GM20000 (cell line): ENCODE measurements around the gene SLC35F4.

ENCODE experiments used
- DNase-seq: peaks from one replicate; pipeline ENCODE4 v3.0.0; 2012; ENCODE audit warnings: low spot score
- TF ChIP-seq, protein P1 (sequence below): IDR thresholded peaks from 2 replicates; pipeline ENCODE4 v1.5.1; 2012; ENCODE audit warnings: mild to moderate bottlenecking, control low read depth; ENCODE audit errors: extremely low read depth, missing control alignments

The SLC35F4 gene

GRCh38 chr14:57574617-57575288 is 291.1 kb downstream of the SLC35F4 start:
- TF ChIP-seq, protein P1, sequence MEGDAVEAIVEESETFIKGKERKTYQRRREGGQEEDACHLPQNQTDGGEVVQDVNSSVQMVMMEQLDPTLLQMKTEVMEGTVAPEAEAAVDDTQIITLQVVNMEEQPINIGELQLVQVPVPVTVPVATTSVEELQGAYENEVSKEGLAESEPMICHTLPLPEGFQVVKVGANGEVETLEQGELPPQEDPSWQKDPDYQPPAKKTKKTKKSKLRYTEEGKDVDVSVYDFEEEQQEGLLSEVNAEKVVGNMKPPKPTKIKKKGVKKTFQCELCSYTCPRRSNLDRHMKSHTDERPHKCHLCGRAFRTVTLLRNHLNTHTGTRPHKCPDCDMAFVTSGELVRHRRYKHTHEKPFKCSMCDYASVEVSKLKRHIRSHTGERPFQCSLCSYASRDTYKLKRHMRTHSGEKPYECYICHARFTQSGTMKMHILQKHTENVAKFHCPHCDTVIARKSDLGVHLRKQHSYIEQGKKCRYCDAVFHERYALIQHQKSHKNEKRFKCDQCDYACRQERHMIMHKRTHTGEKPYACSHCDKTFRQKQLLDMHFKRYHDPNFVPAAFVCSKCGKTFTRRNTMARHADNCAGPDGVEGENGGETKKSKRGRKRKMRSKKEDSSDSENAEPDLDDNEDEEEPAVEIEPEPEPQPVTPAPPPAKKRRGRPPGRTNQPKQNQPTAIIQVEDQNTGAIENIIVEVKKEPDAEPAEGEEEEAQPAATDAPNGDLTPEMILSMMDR, result no peak
- DNase-seq, result no peak

- no peak for DNase-seq
- TF ChIP-seq, protein P1, result no peak
Observed at GRCh38 chr14:57573173-57573572, 292.7 kb downstream of the SLC35F4 start.

GRCh38 chr14:57568554-57568953 is 297.3 kb downstream of the SLC35F4 start:
- DNase-seq, result no peak
- TF ChIP-seq, protein P1, result no peak

DNA sequence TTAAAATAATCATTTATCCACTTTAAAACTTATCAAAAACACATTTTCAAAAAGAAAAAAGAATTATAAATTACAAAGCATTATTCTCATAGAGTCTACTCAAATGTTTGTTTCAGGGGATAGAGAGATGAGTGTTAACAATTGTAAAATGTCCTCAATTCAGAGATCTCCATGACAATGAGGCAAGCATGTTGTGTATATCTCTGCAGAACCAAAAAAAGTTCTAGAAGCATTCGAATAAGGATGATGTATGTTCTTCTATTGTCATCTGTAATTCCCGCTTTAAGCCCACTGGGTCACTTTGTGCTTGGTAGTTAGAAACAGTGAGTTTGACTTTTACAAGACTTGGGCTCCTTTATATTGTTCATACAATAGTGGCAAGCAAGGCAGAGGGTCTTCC is 298.7 kb downstream of the SLC35F4 start:
- DNase-seq, result no peak
- TF ChIP-seq, protein P1, result no peak

GRCh38 chr14:57560681-57561080 is 305.2 kb downstream of the SLC35F4 start:
- peak; percentile 7 for DNase-seq
- TF ChIP-seq, protein P1, result no peak

DNA sequence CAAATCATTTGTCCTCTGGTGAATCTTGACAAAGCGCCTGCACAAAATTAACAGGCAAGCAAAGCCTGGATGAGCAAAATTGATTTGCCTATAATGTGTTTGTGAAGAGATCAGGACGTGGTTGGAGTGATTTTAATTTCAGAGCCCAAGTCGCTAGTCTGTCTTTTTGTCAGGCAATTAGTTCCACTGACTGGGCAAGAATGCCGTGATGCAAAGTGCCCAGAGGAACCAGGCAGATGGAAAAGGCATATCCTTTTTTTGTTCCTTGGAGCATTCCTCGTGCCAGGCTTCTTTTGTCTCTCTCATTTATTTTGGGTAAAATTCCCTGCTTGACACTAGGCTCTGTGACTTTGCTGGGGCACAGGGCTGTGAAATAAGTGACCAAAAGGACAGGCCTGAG is 306.3 kb downstream of the SLC35F4 start:
- TF ChIP-seq, protein P1, result no peak
- DNase-seq, result no peak

DNA sequence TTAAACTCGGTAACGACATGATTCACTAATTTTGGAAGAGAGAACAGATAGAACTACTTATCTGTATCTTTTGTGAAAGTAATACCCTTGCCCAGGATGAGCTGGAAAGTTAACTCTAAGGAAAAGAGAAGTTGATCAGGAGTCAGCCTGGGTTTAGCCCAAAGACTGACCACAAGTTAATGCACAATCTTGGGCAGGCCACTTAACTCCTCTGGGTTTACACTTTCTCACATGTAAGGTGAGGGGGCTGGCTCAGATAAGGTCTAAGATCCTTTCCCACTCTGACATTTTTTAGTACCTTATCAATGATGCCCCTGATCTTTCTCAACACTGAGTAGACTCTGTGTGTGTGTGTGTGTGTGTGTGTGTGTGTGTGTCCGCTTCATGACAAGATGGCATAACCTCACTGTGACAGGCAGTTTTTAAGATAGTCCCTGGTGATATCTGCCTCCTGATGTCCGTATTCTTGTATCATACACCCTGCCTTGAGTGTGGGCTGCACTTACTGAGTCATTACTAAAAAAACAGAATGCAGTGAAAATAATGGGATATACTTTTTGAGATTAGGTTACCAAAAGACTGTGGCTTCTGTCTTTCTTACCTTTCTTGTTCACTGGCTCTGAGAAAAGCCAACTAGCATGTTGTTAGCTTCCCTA is 316.0 kb downstream of the SLC35F4 start:
- TF ChIP-seq, protein P1, result no peak
- no peak for DNase-seq
